ENCODE results near the gene WIPF1. TPM values are rescaled to one million over a fixed set of nuclear protein-coding genes. Genes with fewer than 3 reads are reported as not detected.

WIPF1 gene
- total and polyA plus RNA-seq, 2 donors (not counting 3 experiments of a cell fraction or from before 2014, with no cell fraction given): 15.3 to 42.0 TPM

- no peak for TF ChIP-seq POLR2A (IDR thresholded peaks at IDR 0.05; ENCODE audit: low read depth, low read length)
- no peak for TF ChIP-seq EZH2 (IDR thresholded peaks at IDR 0.05; ENCODE audit: borderline replicate concordance, low read depth, low read length, severe bottlenecking)
- no peak for TF ChIP-seq POLR2AphosphoS5 (IDR thresholded peaks at IDR 0.05; ENCODE audit: insufficient read depth, low read depth, low read length)
- no peak for TF ChIP-seq FOS (IDR thresholded peaks at IDR 0.05; ENCODE audit: borderline replicate concordance, insufficient read depth, low read length)
- no peaks in the 10 kb centered on the region for H3K9me1 ChIP-seq (replicated peaks; ENCODE audit: control insufficient read depth, extremely low read depth, insufficient read depth, low read length)
- peaks cover 2 to 12% of the 10 kb centered on the region in 2 experiments for H3K36me3 ChIP-seq (ENCODE audit: control insufficient read depth in 2 of 2, extremely low read depth in 1 of 2, insufficient read depth in 2 of 2, low read length in 2 of 2)
- H3K4me1 ChIP-seq (ENCODE audit: control insufficient read depth, extremely low read depth, insufficient read depth, low read length): no peaks in the 10 kb centered on the region
- H3K9ac ChIP-seq (replicated peaks; ENCODE audit: extremely low read depth, insufficient read depth, low read length): no peak overlapping the region
- no peak overlapping the region for H3K4me2 ChIP-seq (ENCODE audit: insufficient read depth, low read length)
- BruUV-seq (replicated peaks): no TSS peak
- no peak overlapping the region for H2AFZ ChIP-seq (ENCODE audit: low read depth, low read length)
- no peak overlapping the region for H3K4me3 ChIP-seq (replicated peaks in 1 of 3; ENCODE audit: insufficient read depth in 1 of 3, low read depth in 1 of 3, low read length in 3 of 3)
- dilution Hi-C loops (cut with MboI; ENCODE audit: extremely low pct_ligation_motif_present, low sequenced_read_pairs): no loop called here
- POLR2A ChIA-PET: no interaction called here
- H3K79me2 ChIP-seq (ENCODE audit: control insufficient read depth, insufficient read depth, low read length): no peaks in the 10 kb centered on the region
- DNase-seq (ENCODE audit: low read depth, low spot score) (no peak), FAIRE-seq (no peak)
- CTCF ChIA-PET: interaction anchor here (1.1 to 1.8 kb wide), 3 partner anchors 9 to 104 kb away, joined by 4 to 5 read pairs (median 5); no protein-coding TSS in a partner anchor
- no peak overlapping the region for H3K27ac ChIP-seq (ENCODE audit: insufficient read depth, low read depth, low read length)
- H3K9me3 ChIP-seq (replicated peaks; ENCODE audit: control insufficient read depth, insufficient read depth, low read length): no peaks in the 10 kb centered on the region
- intact Hi-C loops (cut with micrococcal nuclease): no loop called here
- H3K27me3 ChIP-seq (ENCODE audit: control insufficient read depth in 2 of 2, insufficient read depth in 2 of 2, low read length in 2 of 2): no peaks in the 10 kb centered on the region
- no peaks in the 10 kb centered on the region for H4K20me1 ChIP-seq (replicated peaks; ENCODE audit: control insufficient read depth, extremely low read depth, insufficient read depth, low read length)
These were observed 30.7 kb downstream of the WIPF1 start for GRCh38 chr2:174566871-174567270.

GRCh38 chr2:174563530-174564282 lies 33.9 kb downstream of the WIPF1 start:
- dilution Hi-C loops (cut with MboI; ENCODE audit: extremely low pct_ligation_motif_present, low sequenced_read_pairs) (no loop called here), intact Hi-C loops (cut with micrococcal nuclease) (no loop called here)
- TF ChIP-seq POLR2A (IDR thresholded peaks at IDR 0.05; ENCODE audit: low read depth, low read length) (no peak), FOS (IDR thresholded peaks at IDR 0.05; ENCODE audit: borderline replicate concordance, insufficient read depth, low read length) (no peak), EZH2 (IDR thresholded peaks at IDR 0.05; ENCODE audit: borderline replicate concordance, low read depth, low read length, severe bottlenecking) (no peak), CTCF (IDR thresholded peaks at IDR 0.05; ENCODE audit: extremely low read depth in 1 of 2, insufficient read depth in 1 of 2, low read depth in 1 of 2, low read length in 2 of 2) (no peak), MYC (IDR thresholded peaks at IDR 0.05; ENCODE audit: low read depth, low read length) (no peak), POLR2AphosphoS5 (IDR thresholded peaks at IDR 0.05; ENCODE audit: insufficient read depth, low read depth, low read length) (no peak), JUN (IDR thresholded peaks at IDR 0.05; ENCODE audit: borderline replicate concordance, insufficient read depth, insufficient read length, low read depth) (no peak), GATA2 (IDR thresholded peaks at IDR 0.05; ENCODE audit: insufficient read depth, insufficient read length, low read depth, low read length) (no peak)
- TF ChIP-seq, protein P1, sequence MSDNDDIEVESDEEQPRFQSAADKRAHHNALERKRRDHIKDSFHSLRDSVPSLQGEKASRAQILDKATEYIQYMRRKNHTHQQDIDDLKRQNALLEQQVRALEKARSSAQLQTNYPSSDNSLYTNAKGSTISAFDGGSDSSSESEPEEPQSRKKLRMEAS (IDR thresholded peaks at IDR 0.05; ENCODE audit: insufficient read depth, insufficient read length): no peak
- Histone ChIP-seq H3K79me2 (ENCODE audit: control insufficient read depth, insufficient read depth, low read length) (no peaks in the 10 kb centered on the region), H3K27me3 (ENCODE audit: control insufficient read depth in 2 of 2, insufficient read depth in 2 of 2, low read length in 2 of 2) (no peaks in the 10 kb centered on the region), H3K9me1 (replicated peaks; ENCODE audit: control insufficient read depth, extremely low read depth, insufficient read depth, low read length) (no peaks in the 10 kb centered on the region), H3K4me3 (replicated peaks in 1 of 3; ENCODE audit: insufficient read depth in 1 of 3, low read depth in 1 of 3, low read length in 3 of 3) (no peak overlapping the region), H3K4me2 (ENCODE audit: insufficient read depth, low read length) (no peak overlapping the region), H4K20me1 (replicated peaks; ENCODE audit: control insufficient read depth, extremely low read depth, insufficient read depth, low read length) (no peaks in the 10 kb centered on the region), H3K27ac (ENCODE audit: insufficient read depth, low read depth, low read length) (no peak overlapping the region), H3K9ac (replicated peaks; ENCODE audit: extremely low read depth, insufficient read depth, low read length) (no peak overlapping the region), H3K9me3 (replicated peaks; ENCODE audit: control insufficient read depth, insufficient read depth, low read length) (no peaks in the 10 kb centered on the region), H3K36me3 (ENCODE audit: control insufficient read depth in 2 of 2, extremely low read depth in 1 of 2, insufficient read depth in 2 of 2, low read length in 2 of 2) (peaks cover 2 to 5% of the 10 kb centered on the region in 2 experiments), H3K4me1 (ENCODE audit: control insufficient read depth, extremely low read depth, insufficient read depth, low read length) (no peaks in the 10 kb centered on the region), H2AFZ (ENCODE audit: low read depth, low read length) (no peak overlapping the region)
- CTCF ChIA-PET: interaction anchor here (1.0 to 1.4 kb wide), 3 partner anchors 9 to 125 kb away, joined by 3 to 4 read pairs (median 3); no protein-coding TSS in a partner anchor
- no TSS peak for BruUV-seq (replicated peaks)
- FAIRE-seq (no peak), DNase-seq (ENCODE audit: low read depth, low spot score) (no peak)
- POLR2A ChIA-PET: no interaction called here

All from endothelial cell of umbilical vein (primary cell).